ENCODE results near the gene KLF15.
A peak's percentile ranks its signal among the peaks of the same experiment; 100 is the strongest.

KLF15 gene

GRCh38 chr3:126391631-126392030, 34.4 kb upstream of the KLF15 start:
- H4K20me1 ChIP-seq (ENCODE audit: control insufficient read depth, insufficient read depth, low read depth, low read length) = no peaks in the 10 kb centered on the region
- H3K4me1 ChIP-seq (ENCODE audit: control insufficient read depth, low read length) = peaks cover 9% of the 10 kb centered on the region
- H3K27ac ChIP-seq (ENCODE audit: low read depth, low read length) = no peak overlapping the region
- peaks cover 9% of the 10 kb centered on the region for H3K27me3 ChIP-seq (ENCODE audit: control insufficient read depth, low read length)
- H3K36me3 ChIP-seq (ENCODE audit: control insufficient read depth, low read length) = no peaks in the 10 kb centered on the region
- H3F3A ChIP-seq (ENCODE audit: control insufficient read depth, insufficient read depth) = no peaks in the 10 kb centered on the region
- no peaks in the 10 kb centered on the region for H3K9me3 ChIP-seq (ENCODE audit: control insufficient read depth, insufficient read depth, low read length)
- H3K4me3 ChIP-seq (ENCODE audit: low read length) = no peak overlapping the region
- no peak overlapping the region for H3K4me2 ChIP-seq (ENCODE audit: low read length)
- TF ChIP-seq CTCF (IDR thresholded peaks at IDR 0.05; ENCODE audit: low read depth, low read length, poor library complexity, severe bottlenecking) (no peak), EZH2phosphoT487 (IDR thresholded peaks at IDR 0.05; ENCODE audit: borderline replicate concordance, low read length) (no peak)
- H3K79me2 ChIP-seq (ENCODE audit: control insufficient read depth, low read length) = no peaks in the 10 kb centered on the region
- H3K9me2 ChIP-seq (replicated peaks; ENCODE audit: control insufficient read depth, low read length) = no peaks in the 10 kb centered on the region

- Histone ChIP-seq H4K20me1 (ENCODE audit: control insufficient read depth, insufficient read depth, low read depth, low read length) (no peaks in the 10 kb centered on the region), H3K79me2 (ENCODE audit: control insufficient read depth, low read length) (no peaks in the 10 kb centered on the region), H3K4me2 (ENCODE audit: low read length) (no peak overlapping the region), H3F3A (ENCODE audit: control insufficient read depth, insufficient read depth) (no peaks in the 10 kb centered on the region), H3K4me3 (ENCODE audit: low read length) (no peak overlapping the region), H3K9me3 (ENCODE audit: control insufficient read depth, insufficient read depth, low read length) (no peaks in the 10 kb centered on the region), H3K4me1 (ENCODE audit: control insufficient read depth, low read length) (peaks cover 9% of the 10 kb centered on the region), H3K27me3 (ENCODE audit: control insufficient read depth, low read length) (peaks cover 9% of the 10 kb centered on the region), H3K36me3 (ENCODE audit: control insufficient read depth, low read length) (no peaks in the 10 kb centered on the region), H3K9me2 (replicated peaks; ENCODE audit: control insufficient read depth, low read length) (no peaks in the 10 kb centered on the region), H3K27ac (ENCODE audit: low read depth, low read length) (no peak overlapping the region)
- TF ChIP-seq EZH2phosphoT487 (IDR thresholded peaks at IDR 0.05; ENCODE audit: borderline replicate concordance, low read length) (no peak), CTCF (IDR thresholded peaks at IDR 0.05; ENCODE audit: low read depth, low read length, poor library complexity, severe bottlenecking) (no peak)
These were observed 33.5 kb upstream of the KLF15 start for GRCh38 chr3:126390751-126391150.

GRCh38 chr3:126390201-126390600, 33.0 kb upstream of the KLF15 start:
- Histone ChIP-seq H3K4me3 (ENCODE audit: low read length) (no peak overlapping the region), H3K27me3 (ENCODE audit: control insufficient read depth, low read length) (peaks cover 9% of the 10 kb centered on the region), H3K36me3 (ENCODE audit: control insufficient read depth, low read length) (no peaks in the 10 kb centered on the region), H3K9me3 (ENCODE audit: control insufficient read depth, insufficient read depth, low read length) (no peaks in the 10 kb centered on the region), H3K9me2 (replicated peaks; ENCODE audit: control insufficient read depth, low read length) (no peaks in the 10 kb centered on the region), H3F3A (ENCODE audit: control insufficient read depth, insufficient read depth) (no peaks in the 10 kb centered on the region), H3K27ac (ENCODE audit: low read depth, low read length) (no peak overlapping the region), H3K4me2 (ENCODE audit: low read length) (no peak overlapping the region), H3K79me2 (ENCODE audit: control insufficient read depth, low read length) (no peaks in the 10 kb centered on the region), H3K4me1 (ENCODE audit: control insufficient read depth, low read length) (peaks cover 9% of the 10 kb centered on the region), H4K20me1 (ENCODE audit: control insufficient read depth, insufficient read depth, low read depth, low read length) (no peaks in the 10 kb centered on the region)
- TF ChIP-seq EZH2phosphoT487 (IDR thresholded peaks at IDR 0.05; ENCODE audit: borderline replicate concordance, low read length) = no peak
- no peak for TF ChIP-seq CTCF (IDR thresholded peaks at IDR 0.05; ENCODE audit: low read depth, low read length, poor library complexity, severe bottlenecking)

- Histone ChIP-seq H3K9me3 (ENCODE audit: control insufficient read depth, insufficient read depth, low read length) (no peaks in the 10 kb centered on the region), H3K79me2 (ENCODE audit: control insufficient read depth, low read length) (no peaks in the 10 kb centered on the region), H3F3A (ENCODE audit: control insufficient read depth, insufficient read depth) (no peaks in the 10 kb centered on the region), H3K4me2 (ENCODE audit: low read length) (peak overlapping the region; percentile 48), H3K36me3 (ENCODE audit: control insufficient read depth, low read length) (no peaks in the 10 kb centered on the region), H3K27ac (ENCODE audit: low read depth, low read length) (no peak overlapping the region), H3K4me3 (ENCODE audit: low read length) (peak overlapping the region; percentile 38), H3K27me3 (ENCODE audit: control insufficient read depth, low read length) (peaks cover 9% of the 10 kb centered on the region), H3K9me2 (replicated peaks; ENCODE audit: control insufficient read depth, low read length) (no peaks in the 10 kb centered on the region), H4K20me1 (ENCODE audit: control insufficient read depth, insufficient read depth, low read depth, low read length) (no peaks in the 10 kb centered on the region), H3K4me1 (ENCODE audit: control insufficient read depth, low read length) (peaks cover 9% of the 10 kb centered on the region)
- TF ChIP-seq CTCF (IDR thresholded peaks at IDR 0.05; ENCODE audit: low read depth, low read length, poor library complexity, severe bottlenecking) (no peak), EZH2phosphoT487 (IDR thresholded peaks at IDR 0.05; ENCODE audit: borderline replicate concordance, low read length) (no peak)
These were observed 32.6 kb upstream of the KLF15 start for GRCh38 chr3:126389794-126390146.
